SH-SY5Y (cell line): ENCODE measurements around the gene TIAM2.

Experiments used
- GATA2 ChIP-seq: IDR thresholded peaks from 2 replicates; pipeline ENCODE4 v1.6.1; 2011; ENCODE audit warnings: mild to moderate bottlenecking, low read depth, low read length
- GATA3 ChIP-seq: IDR thresholded peaks from 2 replicates; pipeline ENCODE4 v1.6.1; 2011; ENCODE audit warnings: low read depth, mild to moderate bottlenecking, low read length, moderate library complexity

- TF ChIP-seq GATA2, result no peak
- TF ChIP-seq GATA3, result no peak
Observed at GRCh38 chr6:155270561-155271091, 275.5 kb downstream of the TIAM2 start.
